ENCODE measurements around the gene AKAP13.

DNA sequence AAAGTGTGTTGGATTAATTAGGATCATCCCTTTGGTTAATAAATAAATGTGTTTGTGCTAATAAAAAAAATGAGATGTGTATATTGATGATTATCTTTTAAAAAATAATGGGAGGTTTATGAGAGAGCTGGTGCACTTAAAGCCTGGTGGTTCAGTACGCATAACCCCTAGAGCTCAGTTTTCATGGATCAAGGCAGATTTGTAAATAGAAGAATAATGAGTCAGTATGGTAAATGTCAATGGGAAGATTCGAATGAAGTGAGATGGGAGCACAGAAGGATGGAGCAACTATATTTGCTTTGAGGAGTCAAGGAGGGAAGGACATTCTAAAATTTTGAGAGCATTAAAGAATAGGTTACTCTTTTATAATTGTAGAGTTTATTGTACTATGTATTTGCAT, 35.4 kb downstream of the AKAP13 start:
- TF ChIP-seq FOXM1 (IDR thresholded peaks at IDR 0.05; ENCODE audit: borderline replicate concordance) = no peak
- TF ChIP-seq SP1 (IDR thresholded peaks at IDR 0.05) = no peak
- TF ChIP-seq HDGF (IDR thresholded peaks at IDR 0.05; ENCODE audit: borderline replicate concordance) = no peak
- TF ChIP-seq CTBP1 (IDR thresholded peaks at IDR 0.05; ENCODE audit: borderline replicate concordance) = no peak
- TF ChIP-seq ARNT (IDR thresholded peaks at IDR 0.05) = no peak
- no peak for TF ChIP-seq FOXA1 (IDR thresholded peaks at IDR 0.05)
- TF ChIP-seq L3MBTL2 (conservative IDR thresholded peaks at IDR 0.05) = no peak
- TF ChIP-seq NFRKB (IDR thresholded peaks at IDR 0.05) = no peak
- TF ChIP-seq FOXK2 (IDR thresholded peaks at IDR 0.05) = no peak
- no peak for TF ChIP-seq TARDBP (IDR thresholded peaks at IDR 0.05)
- no peak for TF ChIP-seq SUZ12 (IDR thresholded peaks at IDR 0.05)

All from HEK293T (cell line).